Mucosa of rectum (tissue), 2 donors: ENCODE results near the gene CERT1.
"Not testable (repeated sequence)": the region's sequence is repeated elsewhere in the genome, so short reads cannot be mapped to it uniquely, and the experiment has no call there.

ENCODE experiments used
- H3K27ac ChIP-seq, 2 donors: one replicate each; pipeline ENCODE4 v1.7.0; 2013; ENCODE audit warnings: inconsistent platforms in 2 of 2, low read depth in 2 of 2, low read length in 2 of 2
- H3K27me3 ChIP-seq, 2 donors: one replicate each; pipeline ENCODE4 v1.7.0; 2013; ENCODE audit warnings: low read length in 2 of 2; ENCODE audit not compliant: control insufficient read depth in 2 of 2, insufficient read depth in 2 of 2
- H3K36me3 ChIP-seq, 2 donors: one replicate each; pipeline ENCODE4 v1.7.0; 2013; ENCODE audit warnings: low read length in 2 of 2; ENCODE audit not compliant: control insufficient read depth in 2 of 2, insufficient read depth in 2 of 2
- H3K4me1 ChIP-seq, 2 donors: one replicate each; pipeline ENCODE4 v1.7.0; 2013; ENCODE audit warnings: low read length in 2 of 2, mild to moderate bottlenecking in 1 of 2; ENCODE audit not compliant: control insufficient read depth in 2 of 2, insufficient read depth in 2 of 2
- H3K4me3 ChIP-seq, 2 donors: one replicate each; pipeline ENCODE4 v1.7.0; 2013; ENCODE audit warnings: low read length in 2 of 2
- H3K9ac ChIP-seq, 2 donors: one replicate each; pipeline ENCODE4 v1.7.0; 2013; ENCODE audit warnings: low read length in 2 of 2, low read depth in 1 of 2, mild to moderate bottlenecking in 1 of 2
- H3K9me3 ChIP-seq, 2 donors: one replicate each; pipeline ENCODE4 v1.7.0; 2013; ENCODE audit warnings: low read length in 2 of 2; ENCODE audit not compliant: control insufficient read depth in 2 of 2
- donor health status: healthy.
- donor health status: Normal muscosa, but diverticular disease.

Gene CERT1

GRCh38 chr5:75510417-75510835 lies 1.0 kb downstream of the CERT1 start:
- Histone ChIP-seq H3K27ac (peak overlapping the region; percentile 88 to 90), H3K36me3 (no peaks in the 10 kb centered on the region), H3K9ac (peak overlapping the region; percentile 77 to 89), H3K4me3 (peak overlapping the region; percentile 84 to 86), H3K4me1 (peaks cover 11 to 17% of the 10 kb centered on the region in 2 donors), H3K27me3 (no peaks in the 10 kb centered on the region), H3K9me3 (no peaks in the 10 kb centered on the region)

- no peaks in the 10 kb centered on the region for H3K36me3 ChIP-seq
- peaks cover 11 to 17% of the 10 kb centered on the region in 2 donors for H3K4me1 ChIP-seq
- no peaks in the 10 kb centered on the region for H3K27me3 ChIP-seq
- peak overlapping the region; percentile 84 to 86 for H3K4me3 ChIP-seq
- peak overlapping the region in 1 of 2 donors; percentile 89 for H3K9ac ChIP-seq
- H3K9me3 ChIP-seq, result no peaks in the 10 kb centered on the region
- H3K27ac ChIP-seq, result no peak overlapping the region
Measured at GRCh38 chr5:75509956-75510355, 1.5 kb downstream of the CERT1 start.

DNA sequence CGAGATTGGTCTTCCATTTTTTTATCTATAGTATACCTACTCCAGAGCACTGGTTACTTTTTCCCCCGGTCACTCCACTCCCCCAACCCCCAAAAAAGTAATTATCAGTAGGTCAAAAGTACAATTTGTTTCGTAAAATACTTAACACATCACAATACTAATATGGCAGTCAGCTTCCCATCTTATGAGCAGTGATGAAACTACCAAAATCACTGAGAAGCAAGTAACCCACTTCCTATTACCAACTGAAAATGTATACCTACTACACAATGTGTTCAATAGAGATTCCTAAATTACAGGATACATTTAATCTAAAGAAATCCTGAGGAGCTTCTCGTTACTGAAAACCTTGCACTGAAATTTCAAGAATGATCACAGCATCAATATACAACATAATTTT lies 1.9 kb downstream of the CERT1 start:
- H3K27ac ChIP-seq, result no peak overlapping the region
- peak overlapping the region in 1 of 2 donors; percentile 84 for H3K4me3 ChIP-seq
- H3K36me3 ChIP-seq, result peaks cover 2% of the 10 kb centered on the region in 2 donors
- no peaks in the 10 kb centered on the region for H3K27me3 ChIP-seq
- peak overlapping the region in 1 of 2 donors; percentile 89 for H3K9ac ChIP-seq
- H3K4me1 ChIP-seq, result peaks cover 11 to 17% of the 10 kb centered on the region in 2 donors
- H3K9me3 ChIP-seq, result no peaks in the 10 kb centered on the region

DNA sequence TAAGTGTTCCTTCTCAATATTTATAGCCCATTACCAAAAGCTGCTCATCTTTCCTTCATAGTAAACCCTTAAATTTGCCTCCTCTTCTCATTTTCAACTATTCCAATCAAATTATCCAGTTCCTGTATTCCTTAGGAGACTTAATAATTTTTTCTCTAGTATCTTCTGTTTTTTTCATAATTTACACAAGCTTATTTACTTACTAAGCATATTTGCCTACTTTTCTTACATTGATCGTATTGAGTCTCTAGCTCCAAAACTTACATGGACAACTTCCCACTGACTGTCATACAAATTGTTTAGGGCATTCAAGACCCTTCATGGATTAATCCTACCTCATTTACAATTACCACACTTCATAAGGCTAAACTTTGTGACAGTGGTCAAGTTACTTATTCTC lies 3.6 kb downstream of the CERT1 start:
- no peaks in the 10 kb centered on the region for H3K27me3 ChIP-seq
- H3K4me3 ChIP-seq, result no peak overlapping the region
- H3K36me3 ChIP-seq, result peaks cover 3 to 4% of the 10 kb centered on the region in 2 donors
- H3K9ac ChIP-seq, result no peak overlapping the region
- no peaks in the 10 kb centered on the region for H3K9me3 ChIP-seq
- no peak overlapping the region for H3K27ac ChIP-seq
- H3K4me1 ChIP-seq, result peaks cover 9 to 14% of the 10 kb centered on the region in 2 donors

GRCh38 chr5:75505112-75505511 lies 6.3 kb downstream of the CERT1 start:
- H3K9ac ChIP-seq, H3K4me1 ChIP-seq, H3K9me3 ChIP-seq, H3K27ac ChIP-seq, H3K4me3 ChIP-seq, H3K36me3 ChIP-seq, H3K27me3 ChIP-seq: not testable (repeated sequence)

DNA sequence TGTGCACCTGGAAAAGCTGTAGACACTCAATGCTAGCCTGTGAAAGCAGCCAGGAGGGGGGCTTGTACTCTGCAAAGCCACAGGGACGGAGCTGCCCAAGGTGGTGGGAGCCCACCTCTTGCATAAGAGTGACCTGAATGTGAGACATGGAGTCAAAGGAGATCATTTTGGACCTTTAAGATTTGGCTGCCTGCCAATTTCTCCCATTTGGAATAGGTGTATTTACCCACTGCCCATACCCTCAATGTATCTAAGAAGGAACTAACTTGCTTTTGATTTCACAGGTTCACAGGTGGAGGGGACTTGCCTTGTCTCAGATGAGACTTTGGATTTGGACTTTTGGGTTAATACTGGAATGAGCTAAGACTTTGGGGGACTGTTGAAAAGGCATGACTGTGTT lies 12.6 kb downstream of the CERT1 start:
- H3K27me3 ChIP-seq, H3K36me3 ChIP-seq: not testable (repeated sequence)

DNA sequence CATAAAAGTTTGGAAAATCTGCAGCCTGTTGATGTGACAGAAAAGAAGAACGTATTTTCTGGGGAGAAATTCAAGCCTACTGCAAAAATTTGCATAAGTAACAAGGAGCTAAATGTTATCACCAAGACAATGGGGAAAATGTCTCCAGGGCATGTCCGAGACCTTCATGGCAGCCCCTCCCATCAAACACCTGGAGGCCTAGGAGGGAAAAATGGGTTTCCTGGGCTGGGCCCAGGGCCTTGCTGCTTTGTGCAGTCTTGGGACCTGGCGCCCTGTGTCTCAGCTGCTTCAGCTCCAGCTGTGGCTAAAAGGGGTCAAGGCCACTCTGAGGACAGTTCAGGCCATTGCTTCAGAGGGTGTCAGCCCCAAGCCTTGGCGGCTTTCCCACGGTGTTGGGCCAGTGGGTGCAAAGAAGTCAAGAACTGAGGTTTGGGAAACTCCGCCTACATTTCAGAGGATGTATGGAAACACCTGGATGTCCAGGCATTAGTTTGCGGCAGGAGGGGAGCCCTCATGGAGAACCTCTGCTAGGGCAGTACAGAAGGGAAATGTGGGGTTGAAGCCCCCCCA lies 13.1 kb downstream of the CERT1 start:
- Histone ChIP-seq H3K36me3 (peaks cover 5 to 9% of the 10 kb centered on the region in 2 donors), H3K27me3 (no peaks in the 10 kb centered on the region), H3K9me3 (no peaks in the 10 kb centered on the region), H3K4me3 (no peak overlapping the region), H3K4me1 (no peaks in the 10 kb centered on the region), H3K9ac (no peak overlapping the region), H3K27ac (no peak overlapping the region)

More for the DNA sequence above, 12.6 kb downstream of the CERT1 start:
- H3K27ac ChIP-seq, H3K4me1 ChIP-seq, H3K4me3 ChIP-seq, H3K9ac ChIP-seq, H3K9me3 ChIP-seq: not testable (repeated sequence)

GRCh38 chr5:75496026-75496425 lies 15.4 kb downstream of the CERT1 start:
- Histone ChIP-seq H3K36me3 (peaks cover 12 to 15% of the 10 kb centered on the region in 2 donors), H3K27ac (no peak overlapping the region), H3K27me3 (no peaks in the 10 kb centered on the region), H3K4me3 (no peak overlapping the region), H3K9ac (no peak overlapping the region), H3K4me1 (no peaks in the 10 kb centered on the region), H3K9me3 (no peaks in the 10 kb centered on the region)

- no peak overlapping the region for H3K4me3 ChIP-seq
- no peak overlapping the region for H3K27ac ChIP-seq
- H3K9ac ChIP-seq, result no peak overlapping the region
- H3K36me3 ChIP-seq, result peaks cover 13% of the 10 kb centered on the region in 2 donors
- H3K4me1 ChIP-seq, result no peaks in the 10 kb centered on the region
- peaks cover 0 to 3% of the 10 kb centered on the region in 2 donors for H3K9me3 ChIP-seq
- H3K27me3 ChIP-seq, result no peaks in the 10 kb centered on the region
Measured at GRCh38 chr5:75491621-75492020, 19.8 kb downstream of the CERT1 start.

- peaks cover 13% of the 10 kb centered on the region in 2 donors for H3K36me3 ChIP-seq
- not testable (repeated sequence) for H3K4me3 ChIP-seq, H3K27me3 ChIP-seq, H3K4me1 ChIP-seq, H3K9ac ChIP-seq, H3K9me3 ChIP-seq, H3K27ac ChIP-seq
Measured at GRCh38 chr5:75489847-75490246, 21.6 kb downstream of the CERT1 start.
